Lower leg skin (tissue), 3 donors: ENCODE results near the gene SUSD2.

Experiments
- CTCF ChIP-seq, 3 donors: fragments of 450-650 bp; IDR thresholded peaks; one replicate each; pipeline ENCODE4 v1.5.1; 2016; ENCODE audit warnings: antibody characterized with exemption in 3 of 3, mild to moderate bottlenecking in 3 of 3, moderate library complexity in 2 of 3
- POLR2A ChIP-seq, 2 donors: fragments of 450-650 bp; IDR thresholded peaks; one replicate each; pipeline ENCODE4 v1.6.1; 2016 to 2017; ENCODE audit warnings: antibody characterized with exemption in 2 of 2, mild to moderate bottlenecking in 1 of 2, moderate library complexity in 1 of 2

- no peak for TF ChIP-seq POLR2A (IDR thresholded peaks at IDR 0.05)
- TF ChIP-seq CTCF (IDR thresholded peaks at IDR 0.05) = no peak
Observed at GRCh38 chr22:24180316-24181087, 785 bp upstream of the SUSD2 start.
